Caco-2 (cell line): ENCODE data around the gene SEMA4B. TPM values are rescaled to one million over a fixed set of nuclear protein-coding genes. Genes with fewer than 3 reads are reported as not detected.

ENCODE experiments used
- BruUV-seq: library from RNA; stranded (reverse); fragments of 400-500 nt; replicated peaks from 2 replicates; lab custom pipeline; 2021; lab: Mats Ljungman, UMichigan
- CTCF ChIA-PET: fragments of 300-600 bp; sonication (Branson Sonifier 250); formaldehyde crosslinking; loops from one replicate; lab custom pipeline; 2022; ENCODE audit warnings: antibody characterized with exemption; lab: Charles Lee
- POLR2A ChIA-PET: fragments of 300-600 bp; sonication (Branson Sonifier 250); formaldehyde crosslinking; loops from one replicate; lab custom pipeline; 2022; ENCODE audit warnings: antibody characterized with exemption; lab: Charles Lee
- DNase-seq, 2 experiments: peaks; one replicate each; pipeline versions ENCODE4 v3.0.0 to v3.0.0-alpha.2; 2020 to 2022
- H3K27me3 ChIP-seq: replicated peaks from 2 replicates; pipeline ENCODE4 v1.6.0; 2011; ENCODE audit warnings: low read length; ENCODE audit not compliant: control insufficient read depth, insufficient read depth
- H3K36me3 ChIP-seq: 2 replicates; pipeline ENCODE4 v1.5.1; 2011; ENCODE audit warnings: low read length; ENCODE audit not compliant: control insufficient read depth, insufficient read depth
- H3K4me1 ChIP-seq: fragments of 250-450 bp; sonication (Bioruptor Pico); 2 replicates; pipeline ENCODE4 v1.5.1; 2020; ENCODE audit warnings: mild to moderate bottlenecking
- H3K4me3 ChIP-seq: 2 replicates; pipeline ENCODE4 v1.5.1; 2011; ENCODE audit warnings: low read depth, mild to moderate bottlenecking, control low read depth, low read length
- H3K9me3 ChIP-seq: fragments of 250-450 bp; sonication (Bioruptor Pico); 2 replicates; pipeline ENCODE4 v1.5.1; 2020; ENCODE audit warnings: mild to moderate bottlenecking, moderate library complexity
- H3K27ac Mint-ChIP-seq: one replicate; pipeline ENCODE4 v1.8.0; 2022; ENCODE audit warnings: mixed read lengths; ENCODE audit not compliant: unreplicated experiment
- H3K27me3 Mint-ChIP-seq: one replicate; pipeline ENCODE4 v1.8.0; 2022; ENCODE audit warnings: mixed read lengths; ENCODE audit not compliant: insufficient read depth, unreplicated experiment
- H3K36me3 Mint-ChIP-seq: one replicate; pipeline ENCODE4 v1.8.0; 2022; ENCODE audit warnings: mild to moderate bottlenecking, mixed read lengths; ENCODE audit not compliant: insufficient read depth, unreplicated experiment
- H3K4me1 Mint-ChIP-seq: one replicate; pipeline ENCODE4 v1.8.0; 2022; ENCODE audit warnings: low read depth, mixed read lengths; ENCODE audit not compliant: unreplicated experiment
- H3K4me3 Mint-ChIP-seq: one replicate; pipeline ENCODE4 v1.8.0; 2022; ENCODE audit warnings: mild to moderate bottlenecking, moderate library complexity, mixed read lengths; ENCODE audit not compliant: unreplicated experiment
- H3K9me3 Mint-ChIP-seq: one replicate; pipeline ENCODE4 v1.8.0; 2022; ENCODE audit warnings: mixed read lengths; ENCODE audit not compliant: unreplicated experiment
- CTCF ChIP-seq, 2 experiments: fragments of 200-600 bp in 1 of 2; IDR thresholded peaks; 1 replicate in 1 of 2; 2 replicates in 1 of 2; pipeline versions ENCODE4 v1.5.1 to v1.8.0; 2011 to 2022; ENCODE audit warnings: antibody characterized with exemption in 1 of 2, control low read depth in 1 of 2, inconsistent platforms in 1 of 2, low read depth in 1 of 2, low read length in 1 of 2, mild to moderate bottlenecking in 1 of 2, moderate library complexity in 1 of 2; ENCODE audit not compliant: insufficient read depth in 1 of 2, severe bottlenecking in 1 of 2, unreplicated experiment in 1 of 2
- intact Hi-C: fragments of 100-400 bp; cut with micrococcal nuclease; formaldehyde crosslinking; loops from one replicate; pipeline ENCODE4 v1.10.0; 2022; ENCODE audit not compliant: unreplicated experiment
- total RNA-seq: library from RNA; stranded (reverse); gene quantifications from 2 replicates; pipeline ENCODE4 v1.2.3, GENCODE V29; 2022

The SEMA4B gene
- total RNA-seq, 1 experiment from 2014 or later, result 13.9 TPM

GRCh38 chr15:90231028-90232017, 30.2 kb downstream of the SEMA4B start:
- ChIA-PET CTCF (interaction anchor here (2.0 to 3.1 kb wide), 3 partner anchors 10 to 89 kb away, joined by 4 to 37 read pairs (median 24); no protein-coding TSS in a partner anchor), POLR2A (no interaction called here)
- no peaks in the 10 kb centered on the region; the same call in 1 of the 2 replicates for H3K4me1 ChIP-seq
- Mint-ChIP-seq H3K4me1 (peaks cover 16% of the 10 kb centered on the region), H3K27me3 (no peaks in the 10 kb centered on the region), H3K4me3 (peak overlapping the region; percentile 38), H3K27ac (no peak overlapping the region), H3K9me3 (no peaks in the 10 kb centered on the region), H3K36me3 (no peaks in the 10 kb centered on the region)
- TF ChIP-seq CTCF (IDR thresholded peaks at IDR 0.05; ENCODE audit: insufficient read depth in 1 of 2, low read depth in 1 of 2, low read length in 1 of 2, severe bottlenecking in 1 of 2, unreplicated experiment in 1 of 2), result no peak
- no peaks in the 10 kb centered on the region for H3K27me3 ChIP-seq
- H3K36me3 ChIP-seq, result no peaks in the 10 kb centered on the region; the same call in 1 of the 2 replicates
- intact Hi-C loops, result loop anchor here (5.0 kb wide), 1 partner anchor 51 kb away; no protein-coding TSS in a partner anchor
- no peaks in the 10 kb centered on the region for H3K9me3 ChIP-seq
- no peak for DNase-seq
- no peak overlapping the region for H3K4me3 ChIP-seq
- BruUV-seq, result no TSS peak

- Histone ChIP-seq H3K4me3 (no peak overlapping the region), H3K9me3 (no peaks in the 10 kb centered on the region), H3K27me3 (no peaks in the 10 kb centered on the region), H3K4me1 (no peaks in the 10 kb centered on the region; the same call in 1 of the 2 replicates), H3K36me3 (no peaks in the 10 kb centered on the region; the same call in 1 of the 2 replicates)
- CTCF ChIA-PET, result interaction anchor here (0.5 to 3.1 kb wide), 8 partner anchors 8 to 155 kb away, joined by 3 to 37 read pairs (median 6); partner anchors contain the start of gene TTLL13
- Mint-ChIP-seq H3K9me3 (no peaks in the 10 kb centered on the region), H3K4me3 (peak overlapping the region; percentile 80), H3K36me3 (no peaks in the 10 kb centered on the region), H3K4me1 (peaks cover 16% of the 10 kb centered on the region), H3K27me3 (no peaks in the 10 kb centered on the region), H3K27ac (no peak overlapping the region)
- intact Hi-C loops, result loop anchor here (5.0 kb wide), 1 partner anchor 50 kb away; no protein-coding TSS in a partner anchor
- no peak for DNase-seq
- POLR2A ChIA-PET, result no interaction called here
- no peak for TF ChIP-seq CTCF (IDR thresholded peaks at IDR 0.05; ENCODE audit: insufficient read depth in 1 of 2, low read depth in 1 of 2, low read length in 1 of 2, severe bottlenecking in 1 of 2, unreplicated experiment in 1 of 2)
- BruUV-seq, result no TSS peak
Measured at GRCh38 chr15:90232196-90232595, 31.1 kb downstream of the SEMA4B start.

- intact Hi-C loops, result loop anchor here (1.0 to 5.0 kb wide), 2 partner anchors 16 to 49 kb away; partner anchors contain the start of gene TTLL13
- H3K4me1 Mint-ChIP-seq, result peaks cover 16% of the 10 kb centered on the region
- peak overlapping the region; percentile 63 for H3K4me3 ChIP-seq
- peak; percentile 51 to 79 for TF ChIP-seq CTCF (IDR thresholded peaks at IDR 0.05; ENCODE audit: insufficient read depth in 1 of 2, low read depth in 1 of 2, low read length in 1 of 2, severe bottlenecking in 1 of 2, unreplicated experiment in 1 of 2)
- H3K9me3 Mint-ChIP-seq, result no peaks in the 10 kb centered on the region
- H3K27ac Mint-ChIP-seq, result peak overlapping the region; percentile 88
- H3K9me3 ChIP-seq, result no peaks in the 10 kb centered on the region
- H3K4me1 ChIP-seq, result no peaks in the 10 kb centered on the region; the same call in 1 of the 2 replicates
- POLR2A ChIA-PET, result interaction anchor here (0.6 to 1.9 kb wide), 7 partner anchors 16 to 603 kb away, joined by 3 to 23 read pairs (median 5); partner anchors contain the start of genes IQGAP1 and TTLL13
- no peaks in the 10 kb centered on the region for H3K27me3 Mint-ChIP-seq
- H3K4me3 Mint-ChIP-seq, result peak overlapping the region; percentile 80
- DNase-seq, result peak in 1 of 2 experiments; percentile 88
- no TSS peak for BruUV-seq
- H3K36me3 Mint-ChIP-seq, result no peaks in the 10 kb centered on the region
- H3K36me3 ChIP-seq, result no peaks in the 10 kb centered on the region; the same call in 1 of the 2 replicates
- H3K27me3 ChIP-seq, result no peaks in the 10 kb centered on the region
- CTCF ChIA-PET, result interaction anchor here (0.5 to 3.1 kb wide), 17 partner anchors 9 to 493 kb away, joined by 3 to 37 read pairs (median 6); partner anchors contain the start of gene TTLL13
Measured at GRCh38 chr15:90232941-90233386, 31.8 kb downstream of the SEMA4B start.
